GM19467 (cell line): ENCODE data around the gene PACRG.

Experiments
- ATAC-seq: cut with Tn5 transposase; IDR thresholded peaks from one replicate; pipeline ENCODE4 v1.9.1; 2021; ENCODE audit warnings: mild to moderate bottlenecking, moderate library complexity; ENCODE audit not compliant: unreplicated experiment

The PACRG gene

DNA sequence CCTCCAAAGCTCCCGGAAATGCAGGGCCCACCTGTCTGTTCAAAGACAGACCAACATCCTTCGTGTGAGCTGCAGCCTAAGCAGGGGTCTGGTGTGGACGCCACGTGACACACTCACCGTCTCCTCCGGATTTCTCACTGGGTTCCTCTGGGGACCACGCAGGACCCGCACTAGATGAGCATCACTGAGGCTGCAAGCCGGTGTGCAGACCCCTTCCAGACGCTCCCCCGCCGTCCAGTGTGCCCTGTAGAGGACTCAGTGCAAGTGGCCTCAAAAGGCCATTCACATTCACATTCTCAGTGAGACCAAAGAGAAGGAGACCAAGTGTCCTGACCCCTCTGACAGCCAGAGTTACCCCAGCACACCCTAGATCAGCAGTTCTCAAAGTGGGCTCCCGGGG is 595.5 kb downstream of the PACRG start:
- no peak for ATAC-seq

GRCh38 chr6:163323705-163324104 is 595.9 kb downstream of the PACRG start:
- no peak for ATAC-seq

GRCh38 chr6:163324326-163324687 is 596.5 kb downstream of the PACRG start:
- ATAC-seq = no peak

DNA sequence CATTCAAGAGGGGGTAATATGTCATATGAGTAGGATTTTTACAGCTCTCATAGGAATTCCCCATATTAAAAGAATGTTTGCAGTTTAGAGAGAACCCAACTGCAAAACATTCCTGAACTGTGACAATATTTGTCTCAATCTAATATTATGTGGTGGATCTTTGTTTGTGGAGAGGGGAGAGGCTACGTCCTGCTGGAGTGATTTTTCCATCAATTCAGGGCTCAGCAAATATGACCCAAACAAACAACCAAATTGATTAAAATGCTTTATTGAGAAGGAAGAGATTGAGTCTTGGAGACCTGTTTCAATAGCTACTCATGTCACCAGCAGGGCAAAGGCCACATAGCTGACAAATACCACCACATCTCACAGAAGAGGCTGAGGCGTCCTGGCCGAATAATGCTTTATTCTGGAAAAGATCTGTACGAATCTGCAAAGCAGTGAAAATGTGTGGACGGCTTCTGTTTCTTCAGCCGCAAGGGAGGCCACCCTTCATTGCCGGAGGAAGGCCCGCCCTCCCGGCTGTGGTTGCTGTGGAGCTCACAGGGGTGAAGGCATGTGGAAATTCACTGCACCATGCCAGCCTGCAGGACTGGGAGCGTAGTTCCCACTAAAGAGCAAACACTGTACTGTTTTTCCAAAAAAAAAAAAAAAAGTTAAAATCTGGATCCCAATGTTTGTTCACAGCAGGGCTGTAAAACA is 597.1 kb downstream of the PACRG start:
- no peak for ATAC-seq

- ATAC-seq = no peak
Observed at GRCh38 chr6:163325390-163325784, 597.6 kb downstream of the PACRG start.

DNA sequence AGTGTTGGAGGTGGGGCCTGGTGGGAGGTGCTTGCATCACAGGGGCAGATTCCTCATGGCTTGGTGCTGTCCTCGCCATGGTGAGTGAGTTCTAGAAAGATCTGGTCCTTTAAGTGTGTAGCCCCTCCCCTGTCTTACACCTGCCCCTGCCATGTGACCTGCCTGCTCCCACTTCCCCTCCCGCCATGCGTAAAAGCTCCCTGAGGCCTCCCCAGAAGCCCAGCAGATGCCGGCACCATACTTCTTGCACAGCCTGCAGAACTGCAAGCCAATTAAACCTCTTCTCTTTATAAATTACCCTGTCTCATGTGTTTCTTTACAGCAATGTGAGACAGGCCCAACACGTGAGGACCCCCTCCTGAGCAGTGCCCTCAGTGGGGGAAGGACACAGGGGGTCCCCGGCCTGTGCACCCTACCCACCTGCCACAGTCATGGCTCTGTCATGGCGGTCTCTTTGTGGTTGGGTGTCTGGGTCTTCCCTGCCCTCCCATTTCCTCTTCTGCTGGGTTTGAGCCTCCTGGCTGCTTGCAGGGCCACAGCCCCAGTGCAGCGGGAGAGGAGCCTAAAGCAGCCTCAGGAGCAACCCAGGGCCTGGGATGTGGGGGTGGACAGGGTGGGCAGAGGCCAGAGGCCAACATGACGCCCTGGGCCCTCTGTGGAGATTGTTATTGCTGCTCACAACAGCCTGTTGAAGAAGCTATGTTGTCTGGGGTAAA is 599.5 kb downstream of the PACRG start:
- ATAC-seq = no peak

DNA sequence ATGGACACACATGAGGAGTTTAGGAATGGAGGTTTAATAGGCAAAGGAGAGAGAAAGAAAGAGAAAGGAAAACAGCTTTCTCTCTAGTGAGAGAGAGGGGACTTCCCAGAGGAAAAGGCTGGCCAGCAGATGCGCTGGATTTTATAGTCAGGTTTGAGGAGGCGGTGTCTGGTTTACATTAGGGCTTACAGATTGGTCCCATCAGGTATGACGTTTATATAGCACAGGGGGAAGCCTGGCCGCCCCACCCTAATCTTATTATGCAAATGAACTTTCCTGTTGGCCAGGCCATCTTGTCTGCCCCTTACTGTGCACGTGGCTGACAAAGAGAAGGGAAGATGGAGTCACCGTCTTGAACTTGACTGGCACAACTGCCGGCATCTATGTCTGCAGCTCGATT is 600.1 kb downstream of the PACRG start:
- ATAC-seq = no peak

DNA sequence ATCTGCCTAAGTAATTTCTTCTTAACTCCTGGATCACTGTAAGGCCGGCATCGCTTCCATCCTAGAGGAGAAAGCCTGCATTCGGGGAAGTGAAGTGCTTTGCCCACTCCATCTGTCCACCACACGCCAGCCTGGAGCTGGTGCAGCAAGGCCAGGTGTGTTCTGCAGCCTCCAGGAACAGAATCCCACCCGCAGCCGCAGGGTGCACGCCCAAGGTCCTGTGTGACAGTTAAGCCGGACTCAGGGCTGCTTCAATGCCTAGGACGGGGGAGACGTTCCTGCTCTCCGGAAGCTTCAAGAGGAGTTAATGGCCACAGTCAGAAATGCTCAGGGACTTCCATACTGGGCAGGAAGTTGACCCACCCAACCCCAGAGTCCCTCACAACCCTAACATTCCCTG is 600.6 kb downstream of the PACRG start:
- no peak for ATAC-seq

DNA sequence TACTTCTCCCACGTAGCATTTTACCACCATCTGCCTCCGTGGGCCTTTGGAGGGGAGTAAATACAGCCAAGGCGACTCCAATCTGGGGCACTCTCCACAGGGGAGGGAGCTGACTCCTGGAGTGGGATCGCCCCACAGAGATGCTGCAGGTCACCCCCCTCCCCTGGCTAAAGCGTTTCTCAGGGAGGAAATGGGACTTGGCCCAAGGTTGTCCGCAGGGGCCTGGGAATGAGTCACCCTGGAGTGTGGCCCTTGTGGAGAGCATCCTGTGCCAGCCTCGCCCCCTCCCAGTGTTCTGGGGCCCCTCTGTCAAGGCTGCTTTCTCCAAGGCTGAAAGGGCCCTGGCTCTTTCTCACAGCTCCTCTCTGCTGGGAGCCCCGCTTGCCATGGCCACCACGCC is 602.2 kb downstream of the PACRG start:
- no peak for ATAC-seq

DNA sequence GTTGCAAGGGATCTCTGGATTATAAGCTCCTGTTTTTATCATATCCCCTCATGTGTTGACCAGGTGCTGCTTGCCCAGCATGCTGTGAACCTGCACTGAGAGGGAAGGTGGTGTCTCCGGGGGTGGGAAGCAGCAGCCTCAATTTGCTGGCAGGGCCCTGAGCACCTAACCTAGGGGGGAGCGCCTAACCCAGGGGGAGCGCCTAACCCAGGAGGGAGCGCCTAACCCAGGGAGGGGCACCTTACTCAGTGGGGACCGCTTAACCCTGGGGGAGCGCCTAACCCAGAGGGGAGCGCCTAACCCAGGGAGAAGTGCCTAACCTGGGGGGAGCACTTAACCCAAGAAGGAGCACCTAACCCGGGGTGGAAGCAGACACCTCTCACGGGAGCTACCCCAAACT is 603.5 kb downstream of the PACRG start:
- no peak for ATAC-seq

- ATAC-seq = no peak
Observed at GRCh38 chr6:163332575-163332974, 604.8 kb downstream of the PACRG start.

- ATAC-seq = no peak
Observed at GRCh38 chr6:163333038-163333437, 605.3 kb downstream of the PACRG start.

- no peak for ATAC-seq
Observed at GRCh38 chr6:163333701-163334663, 606.2 kb downstream of the PACRG start.

GRCh38 chr6:163335056-163335455 is 607.3 kb downstream of the PACRG start:
- no peak for ATAC-seq

DNA sequence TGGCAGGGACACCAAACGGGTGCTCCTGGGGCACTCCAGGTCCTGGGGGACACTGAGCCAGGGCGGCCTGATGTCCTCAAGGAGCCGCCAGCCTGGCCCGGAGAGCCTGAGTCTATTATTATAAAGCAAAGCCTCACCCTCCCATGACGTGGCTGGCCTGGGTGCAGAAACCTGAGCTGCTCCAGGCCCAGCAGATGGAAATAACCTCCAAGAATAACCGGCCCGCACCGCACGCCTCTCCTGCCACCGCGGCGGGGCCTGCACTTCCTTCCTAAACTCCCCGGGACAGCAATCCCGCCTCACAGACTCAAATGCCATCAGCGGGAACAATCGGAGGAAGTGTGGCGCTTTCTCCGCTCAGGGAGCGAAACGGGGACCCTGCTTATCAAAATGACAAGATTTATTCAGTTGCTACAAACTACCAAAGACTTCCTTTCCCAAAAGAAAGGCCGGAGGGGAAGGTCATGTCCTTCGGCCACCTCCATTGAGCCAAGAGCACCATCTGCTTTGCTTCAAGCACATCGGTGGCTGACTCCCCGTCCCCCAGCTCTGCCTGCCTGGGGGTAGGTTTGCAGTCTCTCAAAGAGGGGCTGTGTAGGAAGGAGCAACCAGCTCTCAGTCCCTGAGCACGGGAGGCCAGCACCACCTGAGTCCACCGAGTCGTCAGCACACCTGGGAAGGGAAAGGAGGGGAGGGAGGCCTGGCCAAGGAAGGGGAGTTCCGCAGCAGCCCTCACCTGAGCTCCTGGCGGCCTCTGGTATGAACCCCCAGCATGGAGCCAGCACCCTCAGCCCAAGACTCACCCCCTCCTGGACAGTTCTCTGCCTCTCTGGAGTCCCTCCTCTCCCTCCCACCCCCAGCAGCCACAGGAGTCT is 608.1 kb downstream of the PACRG start:
- ATAC-seq = no peak

DNA sequence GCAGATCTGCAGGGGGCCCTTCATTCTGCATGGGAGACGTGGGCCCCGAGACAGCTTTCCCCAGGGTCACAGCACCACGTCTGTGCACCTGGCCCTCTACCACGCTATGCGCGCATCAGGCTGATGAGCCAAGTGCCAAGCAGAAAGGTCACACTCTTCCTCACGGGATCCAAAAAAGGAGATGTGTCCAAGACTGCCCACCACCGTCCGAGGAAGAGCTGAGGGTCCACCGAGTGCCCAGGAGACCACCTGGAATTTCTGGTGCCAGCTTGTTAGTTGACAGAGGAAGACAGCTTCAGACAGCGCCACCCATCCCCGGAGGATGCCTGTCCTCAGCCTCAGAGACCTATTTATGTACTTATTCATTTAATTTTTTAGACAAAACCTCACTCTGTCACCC is 609.2 kb downstream of the PACRG start:
- no peak for ATAC-seq

DNA sequence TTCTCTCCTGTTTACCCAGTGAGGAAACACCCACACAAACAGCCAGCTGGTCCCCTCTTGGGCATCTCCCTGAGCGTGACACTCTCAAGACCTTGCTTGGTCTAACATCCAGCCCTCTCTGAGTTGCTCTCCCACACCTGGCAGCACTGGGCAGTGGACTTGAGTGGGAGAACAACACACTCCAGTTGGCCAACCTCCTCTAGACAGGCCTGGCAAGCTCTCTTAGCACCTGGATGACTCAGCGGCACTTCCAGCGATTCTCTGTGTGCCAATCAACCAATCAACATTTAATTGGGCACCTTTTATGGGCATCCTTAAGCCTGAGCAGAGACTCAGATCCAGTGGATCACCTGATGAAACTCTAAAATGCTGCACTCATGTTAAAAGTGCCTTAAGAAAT is 610.2 kb downstream of the PACRG start:
- ATAC-seq = no peak

DNA sequence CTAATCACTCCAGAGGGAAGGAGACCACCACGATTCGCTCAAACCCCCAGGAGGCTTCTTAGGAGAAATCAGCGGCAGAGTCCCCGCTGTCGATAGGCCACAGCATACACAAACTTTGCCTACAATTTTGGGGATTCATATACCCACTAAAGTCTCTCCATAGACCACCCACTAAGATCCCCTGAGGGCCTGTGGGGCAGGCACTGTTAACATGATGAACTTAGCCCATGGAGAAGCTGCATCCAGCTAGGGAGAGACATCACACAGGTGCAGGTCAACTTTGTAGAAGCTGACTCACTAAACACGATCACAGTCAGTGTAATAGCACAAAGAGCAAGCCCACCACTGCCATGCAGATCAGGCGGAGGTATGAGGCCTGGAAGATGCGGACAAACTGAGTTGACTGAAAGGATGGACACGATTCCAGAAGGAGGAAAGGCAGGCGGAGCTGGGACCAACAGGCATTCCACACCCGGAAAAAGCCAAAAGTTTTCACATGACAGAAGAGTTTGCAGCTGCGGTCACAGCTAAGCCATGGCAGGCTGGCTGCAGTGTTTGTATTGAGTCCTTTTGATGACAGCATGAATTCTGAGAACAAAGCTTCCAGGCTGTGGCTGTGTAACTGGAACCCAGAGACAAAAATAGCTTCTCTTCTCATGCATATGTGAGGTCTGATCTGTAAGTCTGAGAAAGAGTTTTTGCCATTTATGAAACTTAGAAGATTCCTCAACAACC is 611.1 kb downstream of the PACRG start:
- no peak for ATAC-seq

- no peak for ATAC-seq
Observed at GRCh38 chr6:163339466-163339865, 611.7 kb downstream of the PACRG start.
